GM12892 (cell line): ENCODE measurements around the gene CEP41.

ENCODE experiments used
- POLR2A ChIP-seq: IDR thresholded peaks from 2 replicates; pipeline ENCODE4 v1.6.1; 2011; ENCODE audit warnings: low read depth, low read length, control low read depth
- POLR2AphosphoS5 ChIP-seq: IDR thresholded peaks from 2 replicates; pipeline ENCODE4 v1.6.1; 2011; ENCODE audit warnings: low read depth, low read length, control low read depth

GRCh38 chr7:130454959-130455358, 14.1 kb upstream of the CEP41 start:
- TF ChIP-seq POLR2AphosphoS5 (no peak), POLR2A (no peak)
